A172 (cell line): ENCODE data around the gene CES2. TPM values are rescaled to one million over a fixed set of nuclear protein-coding genes. Genes with fewer than 3 reads are reported as not detected.
A peak's percentile ranks its signal among the peaks of the same experiment; 100 is the strongest.

Experiments
- DNase-seq: peaks from one replicate; pipeline ENCODE4 v3.0.0-alpha.2; 2015; ENCODE audit warnings: low spot score
- total RNA-seq: library from RNA; depleted of rRNA; stranded (reverse); fragments of >200 nt; shearing (Covaris generic); gene quantifications from 2 replicates; pipeline ENCODE4 v1.2.3, GENCODE V29; 2014

The CES2 gene
- total RNA-seq, 1 experiment from 2014 or later, result 19.7 TPM

GRCh38 chr16:66918803-66919568 is 16.3 kb upstream of the CES2 start, which contains the start of gene CDH16:
TSS of gene CDH16 (minus strand) at chr16:66918885. CDS start at chr16:66918065, 820 bp downstream.
- DNase-seq, result no peak

DNA sequence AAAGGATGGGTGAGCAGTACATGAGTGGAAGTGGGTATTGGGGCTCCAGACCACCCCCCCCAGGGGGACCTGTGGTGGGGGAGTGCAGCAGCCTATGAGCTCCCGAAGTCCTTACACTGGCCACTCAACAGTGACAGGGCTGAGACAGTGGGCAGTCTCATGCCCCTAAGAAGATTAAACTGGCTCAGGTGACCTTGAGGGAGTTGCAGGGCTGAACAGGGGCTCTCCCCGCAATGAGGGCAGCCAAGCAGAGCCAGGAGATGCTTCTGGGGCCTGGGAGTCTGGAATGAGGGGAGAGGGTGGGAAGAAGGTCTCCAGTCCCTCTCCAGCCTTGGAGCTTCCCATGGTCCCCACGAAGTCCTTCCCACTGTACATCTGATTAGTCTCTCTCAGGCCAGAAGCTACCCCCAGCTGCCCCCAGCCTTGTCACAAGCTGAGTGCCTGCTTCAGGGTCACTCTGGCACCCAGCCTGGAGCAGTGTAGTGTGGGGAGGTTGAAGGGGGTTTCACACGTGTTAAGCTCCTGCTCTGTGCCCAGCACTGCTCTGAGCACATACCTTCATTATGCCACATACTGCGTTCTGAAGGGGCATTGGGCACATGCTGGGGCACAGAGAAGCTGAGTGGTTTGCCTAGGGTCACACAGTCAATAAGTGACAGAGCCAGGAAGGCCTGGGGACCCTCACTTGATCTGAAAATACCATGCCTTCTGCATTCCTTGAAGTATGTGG is 15.6 kb upstream of the CES2 start:
- no peak for DNase-seq

- DNase-seq, result no peak
These were observed 15.1 kb upstream of the CES2 start for GRCh38 chr16:66920299-66920590.

DNA sequence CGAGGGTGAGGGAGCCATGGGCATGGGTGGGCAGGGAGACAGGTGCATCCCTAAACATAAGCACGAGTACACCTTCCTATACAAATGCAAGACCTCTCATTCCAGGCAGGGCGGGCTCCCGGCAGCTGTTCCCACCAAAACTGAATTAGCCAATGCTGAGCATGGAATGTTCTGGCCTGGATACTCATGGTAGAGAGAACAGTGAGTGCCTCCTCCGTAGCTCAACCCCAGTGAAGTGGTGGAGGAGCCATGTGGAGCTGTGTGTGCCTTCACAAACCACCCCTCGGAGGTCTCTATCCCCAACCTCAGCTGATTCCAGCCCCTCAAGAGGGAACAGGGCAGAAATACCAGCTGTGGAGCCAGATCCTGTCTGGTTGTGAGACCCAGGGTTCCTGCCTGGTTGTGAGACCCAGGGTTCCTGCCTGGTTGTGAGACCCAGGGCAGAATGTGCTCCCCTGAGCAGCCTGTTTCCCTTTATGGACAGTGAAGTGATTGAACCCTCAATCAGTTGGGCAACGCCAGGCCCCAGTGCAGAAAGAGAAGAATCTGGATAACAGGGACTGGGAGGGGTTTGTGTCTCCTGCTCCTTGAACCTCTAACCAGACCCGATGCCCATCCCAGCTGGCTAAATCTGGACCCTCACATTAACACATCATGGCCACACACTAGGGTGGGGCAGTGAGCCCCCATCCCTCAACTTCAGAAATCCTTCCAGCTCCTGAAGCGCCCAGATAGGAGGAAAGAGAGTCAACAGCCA is 14.2 kb upstream of the CES2 start:
- DNase-seq, result no peak

GRCh38 chr16:66921729-66922450 is 13.4 kb upstream of the CES2 start:
- no peak for DNase-seq

GRCh38 chr16:66923247-66923731 is 12.0 kb upstream of the CES2 start:
- DNase-seq, result peak; percentile 42

GRCh38 chr16:66923866-66924265 is 11.4 kb upstream of the CES2 start:
- DNase-seq, result no peak

GRCh38 chr16:66924527-66925321 is 10.6 kb upstream of the CES2 start:
- DNase-seq, result no peak

DNA sequence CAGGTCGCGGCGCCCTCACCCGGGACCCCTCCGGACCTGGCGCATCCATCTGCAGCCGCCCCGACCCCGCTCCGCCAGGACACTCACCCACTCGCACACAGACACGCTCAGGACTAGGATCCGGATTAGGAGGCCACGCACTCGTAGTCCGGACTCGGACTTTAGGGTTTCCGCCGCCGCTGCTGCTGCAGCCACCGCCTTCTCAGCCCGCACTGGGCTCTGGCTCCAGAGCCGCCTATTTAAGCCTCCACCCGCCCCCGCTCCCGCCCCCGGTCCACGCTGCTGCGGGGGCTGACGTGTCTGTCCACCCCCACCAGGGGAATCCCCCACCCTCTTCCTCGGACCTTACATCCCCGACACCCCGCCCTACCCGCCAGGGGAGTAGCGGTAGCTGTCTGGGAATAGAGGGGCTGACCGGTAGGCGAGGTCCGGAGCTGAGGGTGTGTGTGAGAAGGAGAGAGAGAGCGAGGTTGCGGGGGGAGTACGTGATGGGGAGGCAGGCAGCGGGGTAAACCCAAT is 9.9 kb upstream of the CES2 start, which contains the start of gene RRAD:
Gene RRAD, minus strand, starts transcription at position 214 of the 519 bp plus-strand sequence. CDS start 356 bp downstream, outside the sequence.
- DNase-seq, result no peak

- DNase-seq, result peak; percentile 24
These were observed 9.0 kb upstream of the CES2 start for GRCh38 chr16:66926171-66926947.

DNA sequence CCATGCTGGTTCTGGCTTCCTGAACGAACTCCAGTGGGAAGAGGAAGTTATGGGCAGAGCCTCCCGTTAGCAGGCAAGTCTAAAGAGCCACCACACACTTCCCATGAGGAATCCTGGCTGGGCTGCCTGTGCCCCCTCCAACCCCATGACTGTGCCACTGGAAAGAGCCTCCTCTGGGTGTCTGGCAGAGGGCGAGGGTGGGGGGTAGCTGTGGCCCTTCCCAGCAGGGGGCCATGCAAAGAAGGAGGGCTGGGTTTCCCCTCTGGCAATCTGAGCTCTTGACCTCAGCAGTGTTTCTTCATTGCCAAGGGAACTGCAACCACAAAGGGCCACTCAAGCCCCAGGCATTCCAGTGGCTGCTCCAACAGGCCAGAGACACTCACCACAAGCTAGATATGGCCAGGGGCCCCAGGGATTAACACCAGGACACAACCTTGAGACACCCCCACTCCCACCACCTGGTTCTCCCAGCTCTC is 8.3 kb upstream of the CES2 start:
- DNase-seq, result peak; percentile 98

DNA sequence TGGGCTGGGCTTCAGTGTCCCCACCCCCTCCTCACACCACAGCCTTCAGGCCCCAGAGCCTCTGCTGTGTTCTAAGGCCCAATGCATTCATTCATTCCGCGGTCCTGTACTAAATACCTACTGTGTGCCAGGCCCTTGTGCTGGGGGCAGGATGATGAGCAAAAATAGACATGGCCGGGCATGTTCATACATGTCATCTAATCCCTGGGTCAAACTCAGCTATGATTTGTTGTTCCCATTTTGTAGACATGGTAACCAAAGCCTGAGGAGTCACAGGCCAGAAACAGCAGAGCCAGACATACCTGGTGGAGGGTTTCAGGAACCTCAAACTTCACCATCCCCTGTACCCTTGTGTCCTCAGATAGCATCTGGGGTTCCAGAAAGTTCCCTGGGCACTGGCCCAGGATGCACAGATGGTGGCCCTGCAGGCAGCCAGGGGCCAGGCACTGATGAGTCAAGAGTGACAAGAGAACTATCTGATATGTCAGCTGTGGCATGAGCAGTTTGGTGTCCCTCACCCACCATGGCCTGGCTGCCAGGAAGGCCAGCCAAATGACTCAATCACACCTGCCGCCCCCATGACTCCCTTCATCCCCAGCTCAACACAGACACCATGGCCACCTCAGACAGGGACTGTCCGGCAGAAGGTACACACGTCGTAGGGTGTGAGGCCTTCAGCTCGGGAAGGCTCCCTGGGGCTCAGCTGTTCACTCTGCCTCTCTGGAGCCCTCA is 7.2 kb upstream of the CES2 start:
- DNase-seq, result peak; percentile 82

GRCh38 chr16:66928702-66929388 is 6.5 kb upstream of the CES2 start:
- DNase-seq, result peak; percentile 63

DNA sequence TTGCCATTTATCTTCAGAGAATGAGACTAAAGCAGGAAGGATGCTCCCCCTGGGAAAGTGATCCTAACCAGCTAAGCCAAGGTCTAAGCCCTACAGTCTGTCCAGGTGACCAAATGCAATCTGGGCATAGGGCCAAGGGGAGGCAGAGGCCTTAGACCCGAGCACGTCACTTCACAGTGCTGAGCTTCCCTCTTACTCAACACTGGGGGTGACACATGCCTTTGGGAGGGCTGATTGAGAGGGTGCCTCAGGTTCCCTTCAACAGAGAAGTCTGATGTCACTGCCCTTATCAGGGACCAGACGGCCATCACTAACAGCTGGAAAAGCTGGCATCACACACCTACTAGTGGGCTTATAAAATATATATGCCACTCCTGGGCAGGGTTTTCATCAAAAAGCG is 5.1 kb upstream of the CES2 start:
- DNase-seq, result peak; percentile 69

- no peak for DNase-seq
These were observed 3.7 kb upstream of the CES2 start for GRCh38 chr16:66931665-66932064.

DNA sequence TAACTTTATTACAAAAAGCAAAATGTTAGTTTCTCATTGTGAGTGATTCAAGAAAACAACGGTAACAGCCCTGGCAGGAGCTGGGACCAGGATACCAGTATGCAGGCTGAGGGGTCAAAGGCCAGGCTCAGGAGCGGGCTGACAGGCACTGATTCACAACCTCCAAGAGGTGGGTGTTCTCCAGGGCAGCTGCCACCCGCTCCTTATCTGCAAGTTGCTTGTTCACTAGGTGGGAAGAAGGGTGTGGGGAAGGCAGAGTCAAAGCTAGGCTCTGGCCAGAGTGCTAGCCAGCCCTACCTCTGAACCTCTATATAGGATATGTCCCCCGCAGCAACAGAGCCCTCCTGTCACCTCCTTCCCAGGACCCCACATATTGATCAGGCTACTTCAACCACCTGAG is 3.2 kb upstream of the CES2 start:
- no peak for DNase-seq

GRCh38 chr16:66933776-66934137 is 1.6 kb upstream of the CES2 start:
- peak; percentile 26 for DNase-seq

GRCh38 chr16:66934138-66934838 is 1.0 kb upstream of the CES2 start, which contains the start of gene CIAO2B:
TSS of gene CIAO2B (minus strand) at chr16:66934402. CDS start at chr16:66934364, 38 bp downstream.
- DNase-seq, result peak; percentile 59
